Measurements from ENCODE around the gene SLC4A1AP. TPM values are rescaled to one million over a fixed set of nuclear protein-coding genes. Genes with fewer than 3 reads are reported as not detected.

SLC4A1AP gene
- total and polyA plus RNA-seq, 5 donors, result 19.4 to 21.8 (median 20.6) TPM

Other genes starting within 250 kb of the SLC4A1AP start
- 10 to 100 TPM; 46.6 to 61.3 (median 51.8) TPM for gene NRBP1, start 235.3 kb upstream of the SLC4A1AP start, total RNA-seq
- gene NRBP1, start 235.3 kb upstream of the SLC4A1AP start, polyA plus RNA-seq, result 37.7 TPM
- gene KRTCAP3, start 221.5 kb upstream of the SLC4A1AP start, total RNA-seq, result 1 to 10 TPM in 1 of 4 donors, under 1 TPM in 2, not detected in 1; 0.59 to 1.3 (median 0.82) TPM
- gene KRTCAP3, start 221.5 kb upstream of the SLC4A1AP start, polyA plus RNA-seq, result 0.38 TPM
- gene IFT172, start 174.1 kb upstream of the SLC4A1AP start, total RNA-seq, result 10 to 100 TPM; 17.0 to 29.5 (median 26.7) TPM
- gene IFT172, start 174.1 kb upstream of the SLC4A1AP start, polyA plus RNA-seq, result 25.4 TPM
- gene FNDC4, start 168.7 kb upstream of the SLC4A1AP start, total RNA-seq, result 10 to 100 TPM in 2 of 4 donors, 1 to 10 TPM in 2; 5.4 to 22.5 (median 8.5) TPM
- gene FNDC4, start 168.7 kb upstream of the SLC4A1AP start, polyA plus RNA-seq, result 10.7 TPM
- 1 to 10 TPM in 1 of 4 donors, under 1 TPM in 3; 0.44 to 1.0 (median 0.57) TPM for gene GCKR, start 167.1 kb upstream of the SLC4A1AP start, total RNA-seq
- 0.50 TPM for gene GCKR, start 167.1 kb upstream of the SLC4A1AP start, polyA plus RNA-seq
- 10 to 100 TPM; 24.0 to 26.5 (median 24.8) TPM for gene ZNF512, start 80.8 kb upstream of the SLC4A1AP start, total RNA-seq
- 11.9 TPM for gene ZNF512, start 80.8 kb upstream of the SLC4A1AP start, polyA plus RNA-seq
- gene CCDC121, start 34.9 kb upstream of the SLC4A1AP start, total RNA-seq, result 1 to 10 TPM; 3.1 to 8.1 (median 6.4) TPM
- 4.1 TPM for gene CCDC121, start 34.9 kb upstream of the SLC4A1AP start, polyA plus RNA-seq
- 10 to 100 TPM; 15.9 to 21.8 (median 17.8) TPM for gene GPN1, start 34.8 kb upstream of the SLC4A1AP start, total RNA-seq
- 15.5 TPM for gene GPN1, start 34.8 kb upstream of the SLC4A1AP start, polyA plus RNA-seq
- 10 to 100 TPM; 27.3 to 30.9 (median 29.0) TPM for gene SUPT7L, start 275 bp upstream of the SLC4A1AP start, total RNA-seq
- gene SUPT7L, start 275 bp upstream of the SLC4A1AP start, polyA plus RNA-seq, result 26.8 TPM
- gene MRPL33, start 107.8 kb downstream of the SLC4A1AP start, total RNA-seq, result 100 to 1,000 TPM; 242 to 308 (median 274) TPM
- gene MRPL33, start 107.8 kb downstream of the SLC4A1AP start, polyA plus RNA-seq, result 596 TPM
- 1 to 10 TPM; 1.4 to 3.9 (median 2.6) TPM for gene RBKS, start 226.5 kb downstream of the SLC4A1AP start, total RNA-seq
- gene RBKS, start 226.5 kb downstream of the SLC4A1AP start, polyA plus RNA-seq, result 3.4 TPM
- 10 to 100 TPM; 63.8 to 65.2 (median 64.2) TPM for gene BABAM2, start 226.8 kb downstream of the SLC4A1AP start, total RNA-seq
- 45.2 TPM for gene BABAM2, start 226.8 kb downstream of the SLC4A1AP start, polyA plus RNA-seq

Data from right cardiac atrium (tissue), 5 donors.